MM.1S (cell line): Measurements from ENCODE around the gene RNU2-63P.
"Not testable (repeated sequence)": the region's sequence is repeated elsewhere in the genome, so short reads cannot be mapped to it uniquely, and the experiment has no call there.

Experiments used
- DNase-seq: peaks from one replicate; pipeline ENCODE4 v3.0.0-alpha.2; 2015
- H2AFZ ChIP-seq: fragments of 300-600 bp; sonication (generic); 2 replicates; pipeline ENCODE4 v1.6.0; 2016; ENCODE audit warnings: antibody characterized with exemption, low read length
- H3F3A ChIP-seq: fragments of 300-600 bp; sonication (generic); 2 replicates; pipeline ENCODE4 v1.6.1; 2016; ENCODE audit warnings: mild to moderate bottlenecking, antibody characterized with exemption, low read length, moderate library complexity, mixed read lengths; ENCODE audit not compliant: insufficient read depth
- H3K27ac ChIP-seq: fragments of 300-600 bp; sonication (generic); 2 replicates; pipeline ENCODE4 v1.5.1; 2016; ENCODE audit warnings: mild to moderate bottlenecking, low read length
- H3K27me3 ChIP-seq: fragments of 300-600 bp; sonication (generic); replicated peaks from 2 replicates; pipeline ENCODE4 v1.6.0; 2016; ENCODE audit warnings: low read length; ENCODE audit not compliant: insufficient read depth
- H3K36me3 ChIP-seq: fragments of 300-600 bp; sonication (generic); replicated peaks from 2 replicates; pipeline ENCODE4 v1.6.1; 2016; ENCODE audit warnings: mild to moderate bottlenecking, low read length, mixed read lengths; ENCODE audit not compliant: insufficient read depth
- H3K4me1 ChIP-seq: fragments of 300-600 bp; sonication (generic); 2 replicates; pipeline ENCODE4 v1.6.1; 2016; ENCODE audit warnings: low read length, mixed read lengths
- H3K4me2 ChIP-seq: fragments of 300-600 bp; sonication (generic); 2 replicates; pipeline ENCODE4 v1.6.0; 2016; ENCODE audit warnings: low read depth, low read length
- H3K4me3 ChIP-seq: fragments of 300-600 bp; sonication (generic); 2 replicates; pipeline ENCODE4 v1.5.1; 2016; ENCODE audit warnings: low read length, mixed read lengths
- H3K79me2 ChIP-seq: fragments of 300-600 bp; sonication (generic); 2 replicates; pipeline ENCODE4 v1.6.1; 2016; ENCODE audit warnings: mixed run types, low read length, mixed read lengths
- H3K9ac ChIP-seq: fragments of 300-600 bp; sonication (generic); 2 replicates; pipeline ENCODE4 v1.6.1; 2016; ENCODE audit warnings: low read length, mixed read lengths
- H3K9me2 ChIP-seq: fragments of 300-600 bp; sonication (generic); replicated peaks from 2 replicates; pipeline ENCODE4 v1.6.1; 2016; ENCODE audit warnings: mild to moderate bottlenecking, low read length, mixed read lengths; ENCODE audit not compliant: insufficient read depth
- H3K9me3 ChIP-seq: fragments of 300-600 bp; sonication (generic); replicated peaks from 2 replicates; pipeline ENCODE4 v1.6.1; 2016; ENCODE audit warnings: mild to moderate bottlenecking, low read length, mixed read lengths; ENCODE audit not compliant: insufficient read depth
- H4K20me1 ChIP-seq: fragments of 300-600 bp; sonication (generic); 2 replicates; pipeline ENCODE4 v1.6.1; 2016; ENCODE audit warnings: mild to moderate bottlenecking, low read length, moderate library complexity, mixed read lengths; ENCODE audit not compliant: insufficient read depth
- EZH2 ChIP-seq: fragments of 300-600 bp; sonication (generic); optimal IDR thresholded peaks from 2 replicates; pipeline ENCODE3; 2017; ENCODE audit warnings: low read depth, mild to moderate bottlenecking, antibody characterized with exemption, low read length, mixed read lengths
- EZH2phosphoT487 ChIP-seq: fragments of 300-600 bp; sonication (generic); IDR thresholded peaks from 2 replicates; pipeline ENCODE4 v1.6.1; 2018; ENCODE audit warnings: antibody characterized with exemption, low read length
- TF ChIP-seq, protein P1 (sequence below): fragments of 300-600 bp; sonication (generic); IDR thresholded peaks from 2 replicates; pipeline ENCODE4 v1.5.1; 2016; ENCODE audit warnings: antibody characterized with exemption, low read length, mixed read lengths

Gene RNU2-63P

DNA sequence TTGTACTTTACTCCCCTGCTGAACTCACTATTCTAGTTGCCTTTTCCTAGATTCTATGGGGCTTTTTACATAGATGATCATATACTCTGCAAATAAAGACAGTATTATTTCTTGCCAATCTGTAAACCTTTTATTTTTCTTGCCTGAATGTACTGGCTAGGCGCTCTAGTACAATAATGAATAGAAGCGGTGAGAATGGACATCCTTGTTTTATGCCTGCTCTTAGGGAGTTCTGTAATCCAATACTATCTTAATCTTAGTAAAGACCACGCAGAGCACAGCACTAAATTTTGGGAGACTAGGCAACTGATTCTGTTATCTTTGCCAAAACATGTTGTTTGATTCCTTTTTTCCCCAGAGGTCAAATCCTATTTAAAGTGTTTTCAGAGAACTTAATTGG is 32.2 kb upstream of the RNU2-63P start:
- H3K9me3 ChIP-seq = no peaks in the 10 kb centered on the region
- DNase-seq = no peak
- 0 out of 2 replicates have a peak, but pooled peaks cover 3% of the 10 kb centered on the region for H3K79me2 ChIP-seq
- TF ChIP-seq EZH2 (no peak), EZH2phosphoT487 (no peak)
- TF ChIP-seq, protein P1, sequence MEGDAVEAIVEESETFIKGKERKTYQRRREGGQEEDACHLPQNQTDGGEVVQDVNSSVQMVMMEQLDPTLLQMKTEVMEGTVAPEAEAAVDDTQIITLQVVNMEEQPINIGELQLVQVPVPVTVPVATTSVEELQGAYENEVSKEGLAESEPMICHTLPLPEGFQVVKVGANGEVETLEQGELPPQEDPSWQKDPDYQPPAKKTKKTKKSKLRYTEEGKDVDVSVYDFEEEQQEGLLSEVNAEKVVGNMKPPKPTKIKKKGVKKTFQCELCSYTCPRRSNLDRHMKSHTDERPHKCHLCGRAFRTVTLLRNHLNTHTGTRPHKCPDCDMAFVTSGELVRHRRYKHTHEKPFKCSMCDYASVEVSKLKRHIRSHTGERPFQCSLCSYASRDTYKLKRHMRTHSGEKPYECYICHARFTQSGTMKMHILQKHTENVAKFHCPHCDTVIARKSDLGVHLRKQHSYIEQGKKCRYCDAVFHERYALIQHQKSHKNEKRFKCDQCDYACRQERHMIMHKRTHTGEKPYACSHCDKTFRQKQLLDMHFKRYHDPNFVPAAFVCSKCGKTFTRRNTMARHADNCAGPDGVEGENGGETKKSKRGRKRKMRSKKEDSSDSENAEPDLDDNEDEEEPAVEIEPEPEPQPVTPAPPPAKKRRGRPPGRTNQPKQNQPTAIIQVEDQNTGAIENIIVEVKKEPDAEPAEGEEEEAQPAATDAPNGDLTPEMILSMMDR = no peak
- H3F3A ChIP-seq = no peaks in the 10 kb centered on the region
- H3K4me1 ChIP-seq = no peaks in the 10 kb centered on the region
- no peaks in the 10 kb centered on the region for H3K27me3 ChIP-seq
- no peak overlapping the region for H3K9ac ChIP-seq
- H4K20me1 ChIP-seq = no peaks in the 10 kb centered on the region
- no peaks in the 10 kb centered on the region for H3K9me2 ChIP-seq
- no peaks in the 10 kb centered on the region for H3K36me3 ChIP-seq
- no peak overlapping the region for H3K4me3 ChIP-seq
- no peak overlapping the region for H3K4me2 ChIP-seq
- no peak overlapping the region for H2AFZ ChIP-seq
- H3K27ac ChIP-seq = no peak overlapping the region

DNA sequence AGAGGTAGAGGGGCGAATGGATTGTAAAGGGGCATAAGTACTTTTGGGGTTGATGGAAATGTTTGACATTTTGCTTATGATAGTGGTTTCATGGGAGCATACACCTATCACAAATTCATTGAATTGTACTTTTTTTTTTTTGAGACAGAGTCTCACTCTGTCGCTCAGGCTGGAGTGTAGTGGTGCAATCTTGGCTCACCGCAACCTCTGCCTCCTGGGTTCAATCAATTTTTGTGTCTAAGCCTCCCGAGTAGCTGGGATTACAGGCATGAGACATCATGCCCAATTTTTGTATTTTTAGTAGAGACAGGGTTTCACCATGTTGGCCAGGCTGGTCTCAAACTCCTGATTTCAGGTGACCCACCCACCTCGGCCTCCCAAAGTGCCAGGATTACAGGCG is 29.2 kb upstream of the RNU2-63P start:
- DNase-seq, H3K4me1 ChIP-seq, H3K9me3 ChIP-seq, H3K9ac ChIP-seq, H2AFZ ChIP-seq, H3F3A ChIP-seq, H3K4me3 ChIP-seq, H3K27me3 ChIP-seq, H3K9me2 ChIP-seq, H3K27ac ChIP-seq, H3K79me2 ChIP-seq, H3K36me3 ChIP-seq, H4K20me1 ChIP-seq, H3K4me2 ChIP-seq: not testable (repeated sequence)

DNA sequence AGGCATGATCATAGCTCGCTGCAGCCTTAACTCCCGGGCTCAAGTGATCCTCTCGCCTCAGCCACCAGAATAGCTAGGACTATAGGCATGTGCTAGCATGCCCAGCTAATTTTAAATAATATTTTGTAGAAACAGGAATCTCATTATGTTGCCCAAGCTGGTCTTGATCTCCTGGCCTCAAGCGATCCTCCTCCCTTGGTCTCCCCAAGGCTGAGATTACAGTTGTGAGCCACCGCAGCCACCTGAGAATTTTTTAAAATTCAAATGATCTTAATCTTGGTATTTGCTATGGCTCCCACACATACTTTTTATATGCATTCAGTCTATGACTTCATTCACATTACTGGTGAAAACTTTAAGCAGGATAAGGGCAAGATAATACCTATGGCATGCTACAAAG is 26.1 kb upstream of the RNU2-63P start:
- Histone ChIP-seq H3K27ac (no peak overlapping the region), H3K9me3 (no peaks in the 10 kb centered on the region), H3K4me3 (no peak overlapping the region), H4K20me1 (no peaks in the 10 kb centered on the region), H3K9ac (no peak overlapping the region), H3K36me3 (no peaks in the 10 kb centered on the region), H3K4me2 (no peak overlapping the region), H3K9me2 (no peaks in the 10 kb centered on the region), H3K4me1 (no peaks in the 10 kb centered on the region), H2AFZ (no peak overlapping the region), H3K79me2 (no peaks in the 10 kb centered on the region), H3K27me3 (no peaks in the 10 kb centered on the region), H3F3A (no peaks in the 10 kb centered on the region)
- DNase-seq = no peak
- TF ChIP-seq, protein P1 = no peak
- no peak for TF ChIP-seq EZH2
- no peak for TF ChIP-seq EZH2phosphoT487

DNA sequence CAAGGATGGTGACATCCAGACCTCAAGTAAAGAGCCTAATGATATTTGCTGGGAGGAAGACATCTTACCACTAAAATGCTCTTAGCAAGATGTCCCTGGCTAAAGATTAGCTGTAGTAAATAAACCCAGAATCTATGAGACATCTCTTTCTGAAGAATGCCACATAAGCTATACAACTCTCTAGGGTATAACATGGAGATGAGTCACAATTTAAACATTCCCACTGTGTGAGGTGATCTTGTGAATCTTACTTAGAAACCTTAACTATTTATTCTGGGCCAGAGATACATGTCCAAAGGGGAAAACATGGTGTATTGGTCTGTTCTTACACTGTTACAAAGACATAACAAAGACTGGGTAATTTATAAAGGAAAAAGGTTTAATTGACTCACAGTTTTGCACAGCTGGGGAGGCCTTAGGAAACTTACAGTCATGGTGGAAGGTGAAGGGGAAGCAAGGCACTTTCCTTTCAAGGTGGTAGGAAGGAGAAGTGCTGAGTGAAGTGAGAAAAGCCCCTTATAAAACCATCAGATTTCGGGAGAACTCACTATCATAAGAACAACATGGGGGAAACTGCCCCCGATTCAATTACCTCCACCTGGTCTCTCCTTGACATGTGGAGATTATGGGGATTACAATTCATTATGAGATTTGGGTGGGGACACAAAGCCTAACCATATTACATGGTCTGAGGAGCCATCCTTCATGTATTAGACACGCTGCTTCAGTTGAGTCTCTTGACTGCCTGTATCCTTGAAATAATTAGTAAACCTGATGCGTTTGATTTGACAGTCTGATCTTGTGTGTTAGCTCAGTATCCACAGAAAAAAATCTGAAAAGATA is 22.1 kb upstream of the RNU2-63P start:
- Histone ChIP-seq H3K27me3 (no peaks in the 10 kb centered on the region), H2AFZ (no peak overlapping the region), H3K4me3 (no peak overlapping the region), H3K9me3 (no peaks in the 10 kb centered on the region), H3K4me1 (no peaks in the 10 kb centered on the region), H3K9ac (no peak overlapping the region), H3K79me2 (no peaks in the 10 kb centered on the region), H3K36me3 (no peaks in the 10 kb centered on the region), H3K9me2 (no peaks in the 10 kb centered on the region), H3K27ac (no peak overlapping the region), H3K4me2 (no peak overlapping the region), H4K20me1 (no peaks in the 10 kb centered on the region), H3F3A (no peaks in the 10 kb centered on the region)
- DNase-seq = no peak
- TF ChIP-seq, protein P1 = no peak
- TF ChIP-seq EZH2phosphoT487 (no peak), EZH2 (no peak)
